Skin epidermis (tissue), 12 donors: ENCODE data around the gene FURIN.
A peak's percentile ranks its signal among the peaks of the same experiment; 100 is the strongest.
"Not testable (repeated sequence)": the region's sequence is repeated elsewhere in the genome, so short reads cannot be mapped to it uniquely, and the experiment has no call there.

Experiments used
- H3K27ac ChIP-seq, 21 experiments: fragments of 200-600 bp; sonication (generic) in 11 of 21; one replicate each; pipeline ENCODE4 v1.5.0; 2020; ENCODE audit warnings: mild to moderate bottlenecking in 3 of 21, inconsistent platforms in 2 of 21, moderate library complexity in 2 of 21
- H3K4me3 ChIP-seq, 7 experiments: fragments of 200-600 bp; sonication (generic) in 2 of 7; one replicate each; pipeline ENCODE4 v1.5.0; 2020; ENCODE audit warnings: inconsistent platforms in 2 of 7, mild to moderate bottlenecking in 2 of 7, moderate library complexity in 1 of 7

FURIN gene

GRCh38 chr15:90868261-90868689, at the start of gene FURIN:
Gene FURIN, plus strand, starts transcription at chr15:90868588. Its CDS starts 7,153 bp downstream, at chr15:90875741.
- Histone ChIP-seq H3K4me3 (peak within 1 kb of the TSS in 4 of 7 experiments; percentile 20 to 94 (median 48)), H3K27ac (peak within 1 kb of the TSS in 20 of 21 experiments; percentile 92 to 99 (median 98))

GRCh38 chr15:90819390-90819789, 49.0 kb upstream of the FURIN start:
- Histone ChIP-seq H3K4me3 (no peak overlapping the region), H3K27ac (no peak overlapping the region)

- H3K27ac ChIP-seq: no peak overlapping the region
- H3K4me3 ChIP-seq: no peak overlapping the region
These were observed 48.5 kb upstream of the FURIN start for GRCh38 chr15:90819850-90820249.

- H3K4me3 ChIP-seq: no peak overlapping the region
These were observed 47.9 kb upstream of the FURIN start for GRCh38 chr15:90820481-90820880.

GRCh38 chr15:90822204-90822955, 46.0 kb upstream of the FURIN start:
- H3K27ac ChIP-seq: no peak overlapping the region
- no peak overlapping the region for H3K4me3 ChIP-seq

More at GRCh38 chr15:90820481-90820880, 47.9 kb upstream of the FURIN start:
- no peak overlapping the region for H3K27ac ChIP-seq

- Histone ChIP-seq H3K4me3 (no peak overlapping the region), H3K27ac (no peak overlapping the region)
These were observed 44.9 kb upstream of the FURIN start for GRCh38 chr15:90823455-90823974.

- not testable (repeated sequence) for H3K4me3 ChIP-seq, H3K27ac ChIP-seq
These were observed 43.1 kb upstream of the FURIN start for GRCh38 chr15:90825115-90825899.

GRCh38 chr15:90826206-90826885, 42.0 kb upstream of the FURIN start:
- H3K4me3 ChIP-seq, H3K27ac ChIP-seq: not testable (repeated sequence)

- Histone ChIP-seq H3K27ac (no peak overlapping the region), H3K4me3 (no peak overlapping the region)
These were observed 41.4 kb upstream of the FURIN start for GRCh38 chr15:90826886-90827435.

- no peak overlapping the region for H3K4me3 ChIP-seq
- H3K27ac ChIP-seq: no peak overlapping the region
These were observed 40.3 kb upstream of the FURIN start for GRCh38 chr15:90828111-90828510.

- Histone ChIP-seq H3K4me3 (no peak overlapping the region), H3K27ac (peak overlapping the region in 2 of 21 experiments; percentile 81)
These were observed 39.3 kb upstream of the FURIN start for GRCh38 chr15:90829126-90829525.

- peak overlapping the region in 15 of 21 experiments; percentile 2 to 81 (median 55) for H3K27ac ChIP-seq
These were observed 38.4 kb upstream of the FURIN start for GRCh38 chr15:90829942-90830440.

GRCh38 chr15:90834626-90835025, 33.8 kb upstream of the FURIN start:
- Histone ChIP-seq H3K4me3 (no peak overlapping the region), H3K27ac (no peak overlapping the region)

More at GRCh38 chr15:90829942-90830440, 38.4 kb upstream of the FURIN start:
- no peak overlapping the region for H3K4me3 ChIP-seq

- Histone ChIP-seq H3K27ac (no peak overlapping the region), H3K4me3 (no peak overlapping the region)
These were observed 32.0 kb upstream of the FURIN start for GRCh38 chr15:90836296-90836871.

GRCh38 chr15:90837094-90837493, 31.3 kb upstream of the FURIN start:
- H3K4me3 ChIP-seq: no peak overlapping the region
- H3K27ac ChIP-seq: no peak overlapping the region

- peak overlapping the region in 1 of 21 experiments; percentile 90 for H3K27ac ChIP-seq
These were observed 30.2 kb upstream of the FURIN start for GRCh38 chr15:90838139-90838538.

GRCh38 chr15:90838544-90838943, 29.8 kb upstream of the FURIN start:
- Histone ChIP-seq H3K4me3 (no peak overlapping the region), H3K27ac (peak overlapping the region in 3 of 21 experiments; percentile 74 to 90 (median 80))

More at GRCh38 chr15:90838139-90838538, 30.2 kb upstream of the FURIN start:
- H3K4me3 ChIP-seq: no peak overlapping the region

- Histone ChIP-seq H3K4me3 (peak overlapping the region in 2 of 7 experiments; percentile 24 to 26), H3K27ac (peak overlapping the region; percentile 48 to 90 (median 78))
These were observed 29.0 kb upstream of the FURIN start for GRCh38 chr15:90839187-90840071.
